H1 (cell line): ENCODE results near the gene HES4.
A peak's percentile ranks its signal among the peaks of the same experiment; 100 is the strongest.

Experiments used
- CEBPB ChIP-seq: IDR thresholded peaks from 2 replicates; pipeline ENCODE4 v1.6.1; 2012; ENCODE audit warnings: low read depth, low read length
- EZH2 ChIP-seq: fragments of 200-600 bp; sonication (generic); IDR thresholded peaks from 2 replicates; pipeline ENCODE4 v1.7.1; 2012; ENCODE audit warnings: low read depth, mild to moderate bottlenecking, moderate library complexity, low read length, inconsistent platforms; ENCODE audit not compliant: severe bottlenecking
- GABPA ChIP-seq: IDR thresholded peaks from 2 replicates; pipeline ENCODE4 v1.6.1; 2011; ENCODE audit warnings: mild to moderate bottlenecking, low read length, moderate library complexity, borderline replicate concordance; ENCODE audit not compliant: insufficient read depth
- JUN ChIP-seq: IDR thresholded peaks from 2 replicates; pipeline ENCODE4 v1.6.1; 2011; ENCODE audit warnings: low read depth, mild to moderate bottlenecking, improper control_type of control experiment, low read length
- NANOG ChIP-seq: IDR thresholded peaks from 2 replicates; pipeline ENCODE4 v1.6.1; 2011; ENCODE audit warnings: low read length, low read depth, mild to moderate bottlenecking, inconsistent platforms; ENCODE audit not compliant: insufficient read depth, poor library complexity, severe bottlenecking
- TF ChIP-seq, protein P1 (sequence below), 3 experiments: IDR thresholded peaks; 1 replicate in 2 of 3; 2 replicates in 1 of 3; pipeline versions ENCODE4 v1.5.1 to v1.6.1; 2011; ENCODE audit warnings: low read length in 3 of 3, mild to moderate bottlenecking in 3 of 3, inconsistent platforms in 2 of 3, low read depth in 1 of 3, moderate library complexity in 1 of 3; ENCODE audit not compliant: insufficient read depth in 1 of 3; ENCODE audit errors: control extremely low read depth in 1 of 3

DNA sequence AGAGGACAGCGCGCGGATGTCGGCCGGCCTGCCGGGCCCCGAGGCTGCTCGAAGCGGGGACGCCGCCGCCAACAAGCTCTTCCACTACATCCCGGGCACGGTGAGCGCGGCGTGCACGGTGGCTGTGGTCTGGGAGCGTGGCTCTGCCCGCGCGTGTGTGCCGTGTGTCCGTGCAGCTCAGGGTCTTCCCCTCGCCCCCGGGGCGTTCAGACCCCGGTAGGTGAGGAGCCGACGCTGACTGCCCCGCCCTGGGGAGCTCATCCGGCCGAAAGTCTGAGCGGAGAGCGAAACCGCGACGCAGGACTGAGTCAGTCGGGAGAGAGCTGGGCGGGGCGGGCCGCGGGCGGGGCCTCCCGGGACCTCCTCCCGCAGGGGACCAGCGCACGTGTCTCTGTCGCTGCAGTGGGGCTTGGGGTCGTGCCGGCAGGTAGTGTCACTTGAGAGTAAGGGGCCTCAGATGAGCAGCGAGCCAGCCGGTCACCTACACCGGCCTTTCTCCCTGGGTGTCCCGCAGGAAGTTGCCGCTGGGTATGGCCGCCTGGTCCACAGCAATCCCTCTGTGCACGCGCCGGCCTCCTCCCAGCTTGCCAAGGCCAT is 33.1 kb downstream of the HES4 start:
- TF ChIP-seq, protein P1, sequence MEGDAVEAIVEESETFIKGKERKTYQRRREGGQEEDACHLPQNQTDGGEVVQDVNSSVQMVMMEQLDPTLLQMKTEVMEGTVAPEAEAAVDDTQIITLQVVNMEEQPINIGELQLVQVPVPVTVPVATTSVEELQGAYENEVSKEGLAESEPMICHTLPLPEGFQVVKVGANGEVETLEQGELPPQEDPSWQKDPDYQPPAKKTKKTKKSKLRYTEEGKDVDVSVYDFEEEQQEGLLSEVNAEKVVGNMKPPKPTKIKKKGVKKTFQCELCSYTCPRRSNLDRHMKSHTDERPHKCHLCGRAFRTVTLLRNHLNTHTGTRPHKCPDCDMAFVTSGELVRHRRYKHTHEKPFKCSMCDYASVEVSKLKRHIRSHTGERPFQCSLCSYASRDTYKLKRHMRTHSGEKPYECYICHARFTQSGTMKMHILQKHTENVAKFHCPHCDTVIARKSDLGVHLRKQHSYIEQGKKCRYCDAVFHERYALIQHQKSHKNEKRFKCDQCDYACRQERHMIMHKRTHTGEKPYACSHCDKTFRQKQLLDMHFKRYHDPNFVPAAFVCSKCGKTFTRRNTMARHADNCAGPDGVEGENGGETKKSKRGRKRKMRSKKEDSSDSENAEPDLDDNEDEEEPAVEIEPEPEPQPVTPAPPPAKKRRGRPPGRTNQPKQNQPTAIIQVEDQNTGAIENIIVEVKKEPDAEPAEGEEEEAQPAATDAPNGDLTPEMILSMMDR (IDR thresholded peaks at IDR 0.05; ENCODE audit: control extremely low read depth in 1 of 3, insufficient read depth in 1 of 3, low read depth in 1 of 3, low read length in 3 of 3): no peak
- TF ChIP-seq CEBPB: no peak
- TF ChIP-seq JUN: no peak
- TF ChIP-seq NANOG: no peak
- TF ChIP-seq GABPA: peak; percentile 27; the same call in 1 of the 2 replicates
- TF ChIP-seq EZH2: peak; percentile 82
